CD4-positive, alpha-beta T cell treated with Interleukin-15 for 4 hours (primary cell): Measurements from ENCODE around the gene CDHR5.
"Not testable (repeated sequence)": the region's sequence is repeated elsewhere in the genome, so short reads cannot be mapped to it uniquely, and the experiment has no call there.

Experiments used
- DNase-seq: peaks from one replicate; pipeline ENCODE4 v3.0.0-alpha.2; 2020; ENCODE audit warnings: low spot score

Gene CDHR5

GRCh38 chr11:624705-625635, at the start of gene CDHR5:
Gene CDHR5, minus strand, starts transcription at chr11:624955. Its CDS starts 53 bp downstream, at chr11:624902.
- DNase-seq, result no peak

DNA sequence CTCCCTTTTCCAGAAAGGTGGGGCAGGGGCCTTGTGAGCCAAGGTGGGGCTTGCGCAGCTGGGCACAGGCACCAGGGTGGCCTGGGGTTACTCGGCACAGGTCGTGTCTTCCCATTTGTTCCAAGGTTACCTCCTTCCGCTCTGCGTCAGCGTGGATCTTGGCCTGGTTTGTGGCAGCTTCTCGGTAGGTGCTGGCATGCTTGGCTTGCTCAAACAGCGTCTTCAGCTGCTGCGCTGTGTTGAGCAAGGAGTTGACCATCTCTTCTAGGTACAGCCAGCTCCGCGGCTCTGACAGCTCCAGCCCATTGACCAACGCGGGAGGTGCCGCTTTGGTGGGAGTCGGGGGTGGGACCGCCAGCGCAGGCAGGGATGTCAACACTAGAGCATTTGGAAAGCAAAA, 49.7 kb upstream of the CDHR5 start:
- no peak for DNase-seq

DNA sequence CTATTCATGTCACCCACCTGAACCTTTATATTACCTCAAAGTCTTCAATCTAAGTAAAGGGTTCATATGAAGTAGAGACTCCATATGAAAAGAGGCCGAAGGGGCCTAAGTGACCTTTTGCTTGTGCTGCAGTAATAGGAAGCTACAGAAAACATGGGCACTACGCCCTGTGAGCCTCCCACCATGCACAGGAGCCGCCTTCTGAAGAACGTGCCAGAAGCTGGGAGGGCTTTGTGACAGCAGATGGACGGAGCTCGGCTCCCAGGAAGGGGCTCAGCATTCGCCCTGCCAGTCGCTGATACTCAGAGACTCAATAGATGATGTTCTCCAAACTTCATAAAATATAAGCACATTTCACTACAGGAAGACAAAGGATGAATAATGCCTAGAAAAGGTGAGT, 49.1 kb upstream of the CDHR5 start:
- DNase-seq, result no peak

DNA sequence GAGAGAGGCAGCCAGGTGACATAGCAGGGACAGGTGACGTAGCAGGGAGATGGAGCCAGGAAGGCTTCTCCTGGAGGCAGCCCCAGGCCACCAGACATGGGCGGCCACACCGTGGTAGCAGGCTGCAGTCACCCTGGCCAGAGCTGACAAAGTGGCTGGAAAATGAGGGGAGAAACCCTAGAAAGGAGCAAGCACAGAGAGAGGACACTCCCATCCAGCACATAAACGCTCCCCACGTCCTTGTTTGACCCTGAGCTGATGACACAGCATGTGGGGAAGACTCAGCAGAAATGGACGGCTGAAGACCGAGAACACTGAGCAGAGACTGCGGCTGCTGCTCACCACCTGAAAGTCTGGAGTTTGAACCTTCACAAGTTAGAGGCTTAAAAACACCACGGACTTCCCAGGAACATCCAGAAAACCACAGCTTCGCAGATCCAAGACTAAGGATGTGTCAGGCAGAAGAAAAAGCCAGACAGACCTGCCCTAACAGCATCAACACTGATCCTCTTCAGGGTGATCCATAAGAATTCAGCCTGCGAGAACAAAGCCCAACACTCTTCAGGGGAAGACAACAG, 41.0 kb upstream of the CDHR5 start:
- DNase-seq, result no peak

DNA sequence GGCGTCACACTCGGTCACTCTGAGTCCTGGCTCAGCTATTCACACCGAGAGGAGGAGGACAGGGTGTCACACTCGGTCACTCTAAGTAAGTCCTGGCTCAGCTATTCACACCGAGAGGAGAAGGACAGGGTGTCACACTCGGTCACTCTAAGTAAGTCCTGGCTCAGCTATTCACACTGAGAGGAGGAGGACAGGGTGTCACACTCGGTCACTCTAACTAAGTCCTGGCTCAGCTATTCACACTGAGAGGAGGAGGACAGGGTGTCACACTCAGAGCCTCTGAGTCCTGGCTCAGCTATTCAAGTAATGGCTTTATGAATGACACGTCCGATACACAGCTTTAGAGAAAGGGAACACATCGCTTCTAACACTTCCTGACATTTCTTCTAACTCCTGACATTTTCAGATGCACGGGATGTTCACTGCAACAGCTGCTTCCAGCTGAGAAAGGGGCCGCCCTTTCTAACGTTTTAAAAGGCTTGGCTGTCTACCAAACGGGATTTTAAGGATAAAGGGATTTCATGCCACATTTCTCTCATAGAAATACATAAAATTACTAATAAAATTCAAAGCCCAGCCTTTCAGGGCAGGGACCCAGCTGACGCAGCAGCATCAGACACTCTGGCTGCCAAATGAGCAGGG, 40.4 kb upstream of the CDHR5 start:
- no peak for DNase-seq

GRCh38 chr11:662689-663274, 38.0 kb upstream of the CDHR5 start:
- DNase-seq, result peak; percentile 33

- DNase-seq, result no peak
These were observed 36.1 kb upstream of the CDHR5 start for GRCh38 chr11:660681-661444.

DNA sequence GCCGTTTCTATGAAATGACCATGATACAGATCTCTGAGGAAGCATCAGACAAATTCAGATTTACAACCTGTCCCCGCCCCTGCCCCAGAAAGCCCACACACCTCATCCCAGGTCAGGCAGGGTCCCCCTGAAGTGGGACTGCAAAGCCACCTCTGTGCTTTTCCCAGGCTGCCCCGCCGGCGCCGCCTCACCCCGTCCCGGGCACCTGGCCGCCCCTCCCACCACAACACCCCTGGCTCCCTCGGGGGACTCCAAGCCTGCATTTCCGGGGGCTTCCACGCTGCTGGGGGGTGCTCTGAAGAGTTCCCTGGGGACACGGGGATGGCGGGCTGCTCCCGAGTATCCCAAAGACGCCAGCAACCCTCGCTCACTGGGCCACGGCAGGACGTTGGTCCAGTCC, 35.5 kb upstream of the CDHR5 start:
- no peak for DNase-seq

GRCh38 chr11:659532-660085, 34.9 kb upstream of the CDHR5 start:
- DNase-seq, result no peak

DNA sequence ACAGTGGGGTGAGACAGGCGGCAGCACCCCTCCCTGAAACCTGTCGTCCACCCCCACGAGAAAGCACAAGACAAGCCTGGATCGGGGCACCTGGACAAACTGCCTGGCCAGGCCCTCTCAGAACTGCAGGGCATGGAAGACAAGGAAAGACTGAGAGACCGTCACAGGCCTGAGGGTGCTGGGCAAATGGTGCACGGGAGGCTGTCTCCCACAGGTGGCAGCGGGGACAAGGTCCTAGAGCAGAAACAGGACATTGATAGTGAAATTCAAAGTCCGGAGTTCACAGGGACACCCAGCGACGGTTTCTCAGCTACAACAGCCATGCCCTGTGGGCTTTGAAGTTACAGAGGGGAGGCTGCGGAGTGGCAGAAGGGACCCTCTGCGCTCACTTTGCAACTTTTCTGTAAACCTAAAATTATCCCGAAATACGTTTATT, 33.0 kb upstream of the CDHR5 start:
- no peak for DNase-seq

- DNase-seq, result no peak
These were observed 32.1 kb upstream of the CDHR5 start for GRCh38 chr11:656866-657265.

- no peak for DNase-seq
These were observed 31.7 kb upstream of the CDHR5 start for GRCh38 chr11:656426-656825.

- DNase-seq, result no peak
These were observed 30.4 kb upstream of the CDHR5 start for GRCh38 chr11:655036-655726.

GRCh38 chr11:654444-654843, 29.7 kb upstream of the CDHR5 start:
- not testable (repeated sequence) for DNase-seq

GRCh38 chr11:653837-654236, 29.1 kb upstream of the CDHR5 start:
- no peak for DNase-seq

GRCh38 chr11:653136-653535, 28.4 kb upstream of the CDHR5 start:
- not testable (repeated sequence) for DNase-seq

GRCh38 chr11:650482-650881, 25.7 kb upstream of the CDHR5 start:
- no peak for DNase-seq

DNA sequence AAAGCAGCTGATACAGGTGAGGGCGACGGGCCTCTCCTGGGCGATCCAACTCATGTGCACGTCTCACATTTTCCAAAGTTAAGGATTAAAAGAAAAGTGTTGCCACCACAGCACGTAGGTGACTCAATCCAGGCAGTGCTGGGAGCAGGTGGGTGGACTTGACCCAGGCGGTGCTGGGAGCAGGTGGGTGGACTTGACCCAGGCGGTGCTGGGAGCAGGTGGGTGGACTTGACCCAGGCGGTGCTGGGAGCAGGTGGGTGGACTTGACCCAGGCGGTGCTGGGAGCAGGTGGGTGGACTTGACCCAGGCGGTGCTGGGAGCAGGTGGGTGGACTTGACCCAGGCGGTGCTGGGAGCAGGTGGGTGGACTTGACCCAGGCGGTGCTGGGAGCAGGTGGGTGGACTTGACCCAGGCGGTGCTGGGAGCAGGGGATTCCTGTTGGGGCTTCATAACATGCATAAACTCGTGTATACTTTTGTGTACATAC, 23.0 kb upstream of the CDHR5 start:
- DNase-seq, result not testable (repeated sequence)

- no peak for DNase-seq
These were observed 21.5 kb upstream of the CDHR5 start for GRCh38 chr11:646214-646613.

DNA sequence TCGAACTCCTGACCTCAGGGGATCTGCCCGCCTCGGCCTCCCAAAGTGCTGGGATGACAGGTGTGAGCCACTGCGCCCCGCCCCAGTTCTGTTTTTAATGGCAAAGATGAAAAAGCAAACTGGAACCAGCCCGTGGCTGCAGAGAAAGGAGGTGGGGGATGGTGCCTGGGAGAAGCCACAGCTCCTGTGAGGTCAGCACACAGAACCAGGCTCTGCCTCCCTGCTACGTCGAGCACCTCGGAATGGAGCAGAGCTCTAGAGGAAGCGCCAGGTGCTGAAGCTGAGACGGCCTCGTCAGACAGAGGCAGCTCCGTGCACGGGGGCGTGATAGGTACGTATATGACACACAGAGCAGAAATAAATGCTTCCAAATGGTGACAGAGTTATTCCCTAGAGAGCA, 20.8 kb upstream of the CDHR5 start:
- DNase-seq, result no peak
